ENCODE data around the gene KDM2B. TPM values are rescaled to one million over a fixed set of nuclear protein-coding genes. Genes with fewer than 3 reads are reported as not detected.
A peak's percentile ranks its signal among the peaks of the same experiment; 100 is the strongest.

The KDM2B gene
- total RNA-seq, 1 donor from 2014 or later = 21.3 TPM

- TF ChIP-seq CTCF (IDR thresholded peaks at IDR 0.05) = no peak
- no peak for DNase-seq (ENCODE audit: low spot score)
- Mint-ChIP-seq H3K27ac (ENCODE audit: unreplicated experiment) (no peak overlapping the region), H3K27me3 (ENCODE audit: low read depth) (no peaks in the 10 kb centered on the region), H3K4me3 (ENCODE audit: unreplicated experiment) (no peak overlapping the region), H3K4me1 (ENCODE audit: low read depth) (peaks cover 31% of the 10 kb centered on the region), H3K9me3 (ENCODE audit: low read depth) (no peaks in the 10 kb centered on the region), H3K36me3 (ENCODE audit: low read depth) (no peaks in the 10 kb centered on the region)
Observed at GRCh38 chr12:121582583-121583333, 1.9 kb upstream of the KDM2B start.

- peak overlapping the region; percentile 94 for H3K27ac Mint-ChIP-seq (ENCODE audit: unreplicated experiment)
- H3K4me1 Mint-ChIP-seq (ENCODE audit: low read depth) = peaks cover 40% of the 10 kb centered on the region
- no peak for DNase-seq (ENCODE audit: low spot score)
- H3K4me3 Mint-ChIP-seq (ENCODE audit: unreplicated experiment) = peak overlapping the region; percentile 93
- peak; percentile 50 for TF ChIP-seq CTCF (IDR thresholded peaks at IDR 0.05)
- no peaks in the 10 kb centered on the region for H3K27me3 Mint-ChIP-seq (ENCODE audit: low read depth)
- no peaks in the 10 kb centered on the region for H3K36me3 Mint-ChIP-seq (ENCODE audit: low read depth)
- no peaks in the 10 kb centered on the region for H3K9me3 Mint-ChIP-seq (ENCODE audit: low read depth)
Observed at GRCh38 chr12:121581686-121582429, 1.0 kb upstream of the KDM2B start.

- peak overlapping the region; percentile 93 for H3K4me3 Mint-ChIP-seq (ENCODE audit: unreplicated experiment)
- peaks cover 2% of the 10 kb centered on the region for H3K36me3 Mint-ChIP-seq (ENCODE audit: low read depth)
Observed at GRCh38 chr12:121579981-121580868, 598 bp downstream of the KDM2B start.

GRCh38 chr12:121579190-121579791, 1.5 kb downstream of the KDM2B start:
- no peaks in the 10 kb centered on the region for H3K27me3 Mint-ChIP-seq (ENCODE audit: low read depth)
- H3K27ac Mint-ChIP-seq (ENCODE audit: unreplicated experiment) = peak overlapping the region; percentile 97
- H3K9me3 Mint-ChIP-seq (ENCODE audit: low read depth) = no peaks in the 10 kb centered on the region
- TF ChIP-seq CTCF (IDR thresholded peaks at IDR 0.05) = no peak
- peaks cover 4% of the 10 kb centered on the region for H3K36me3 Mint-ChIP-seq (ENCODE audit: low read depth)
- H3K4me1 Mint-ChIP-seq (ENCODE audit: low read depth) = peaks cover 56% of the 10 kb centered on the region
- H3K4me3 Mint-ChIP-seq (ENCODE audit: unreplicated experiment) = peak overlapping the region; percentile 93
- no peak for DNase-seq (ENCODE audit: low spot score)

More at GRCh38 chr12:121579981-121580868, 598 bp downstream of the KDM2B start:
- Mint-ChIP-seq H3K4me1 (ENCODE audit: low read depth) (peaks cover 56% of the 10 kb centered on the region), H3K27me3 (ENCODE audit: low read depth) (no peaks in the 10 kb centered on the region), H3K27ac (ENCODE audit: unreplicated experiment) (peak overlapping the region; percentile 97), H3K9me3 (ENCODE audit: low read depth) (no peaks in the 10 kb centered on the region)
- TF ChIP-seq CTCF (IDR thresholded peaks at IDR 0.05) = no peak
- no peak for DNase-seq (ENCODE audit: low spot score)

Data from chondrocyte (in vitro differentiated cells).